T-helper 2 cell treated with Interferon-gamma antibody and Interleukin-4, amounts not matched to agents 100 ng/mL and 5 ng/mL, for 36 hours (primary cell): ENCODE results near the gene RHBG. TPM values are rescaled to one million over a fixed set of nuclear protein-coding genes. Genes with fewer than 3 reads are reported as not detected.

Experiments
- intact Hi-C: fragments of 100-400 bp; cut with micrococcal nuclease; formaldehyde crosslinking; loops from one replicate; pipeline ENCODE4 v1.15.1; 2023
- total RNA-seq: library from RNA; stranded (reverse); gene quantifications from 2 replicates; pipeline ENCODE4 v1.2.3, GENCODE V29; 2022

The RHBG gene
- total RNA-seq, 1 donor from 2014 or later = not detected

GRCh38 chr1:156385534-156386031 lies 16.6 kb downstream of the RHBG start:
- intact Hi-C loops = loop anchor here (1.0 kb wide), 2 partner anchors 60 to 223 kb away; no protein-coding TSS in a partner anchor

GRCh38 chr1:156386134-156386901 lies 17.3 kb downstream of the RHBG start:
- intact Hi-C loops = no loop called here

GRCh38 chr1:156386949-156387869 lies 18.2 kb downstream of the RHBG start:
- intact Hi-C loops = no loop called here

GRCh38 chr1:156387870-156388173 lies 18.8 kb downstream of the RHBG start:
- intact Hi-C loops = no loop called here

- intact Hi-C loops = no loop called here
Measured at GRCh38 chr1:156388174-156389137, 19.4 kb downstream of the RHBG start.

- intact Hi-C loops = no loop called here
Measured at GRCh38 chr1:156389311-156389710, 20.3 kb downstream of the RHBG start.

- intact Hi-C loops = no loop called here
Measured at GRCh38 chr1:156390469-156391365, 21.7 kb downstream of the RHBG start.

- intact Hi-C loops = no loop called here
Measured at GRCh38 chr1:156391366-156391677, 22.3 kb downstream of the RHBG start.

GRCh38 chr1:156391701-156392100 lies 22.7 kb downstream of the RHBG start:
- intact Hi-C loops = no loop called here

- intact Hi-C loops = no loop called here
Measured at GRCh38 chr1:156392452-156392853, 23.4 kb downstream of the RHBG start.

GRCh38 chr1:156393095-156393494 lies 24.1 kb downstream of the RHBG start:
- intact Hi-C loops = no loop called here

- intact Hi-C loops = no loop called here
Measured at GRCh38 chr1:156394082-156394481, 25.1 kb downstream of the RHBG start.

GRCh38 chr1:156394835-156395461 lies 25.9 kb downstream of the RHBG start:
- intact Hi-C loops = no loop called here

GRCh38 chr1:156399355-156400125 lies 30.5 kb downstream of the RHBG start:
- intact Hi-C loops = no loop called here

- intact Hi-C loops = no loop called here
Measured at GRCh38 chr1:156400191-156400935, 31.4 kb downstream of the RHBG start.

GRCh38 chr1:156401041-156401574 lies 32.1 kb downstream of the RHBG start:
- intact Hi-C loops = no loop called here

- intact Hi-C loops = no loop called here
Measured at GRCh38 chr1:156401681-156402081, 32.7 kb downstream of the RHBG start.
